Measurements from ENCODE around the gene DDO.

DNA sequence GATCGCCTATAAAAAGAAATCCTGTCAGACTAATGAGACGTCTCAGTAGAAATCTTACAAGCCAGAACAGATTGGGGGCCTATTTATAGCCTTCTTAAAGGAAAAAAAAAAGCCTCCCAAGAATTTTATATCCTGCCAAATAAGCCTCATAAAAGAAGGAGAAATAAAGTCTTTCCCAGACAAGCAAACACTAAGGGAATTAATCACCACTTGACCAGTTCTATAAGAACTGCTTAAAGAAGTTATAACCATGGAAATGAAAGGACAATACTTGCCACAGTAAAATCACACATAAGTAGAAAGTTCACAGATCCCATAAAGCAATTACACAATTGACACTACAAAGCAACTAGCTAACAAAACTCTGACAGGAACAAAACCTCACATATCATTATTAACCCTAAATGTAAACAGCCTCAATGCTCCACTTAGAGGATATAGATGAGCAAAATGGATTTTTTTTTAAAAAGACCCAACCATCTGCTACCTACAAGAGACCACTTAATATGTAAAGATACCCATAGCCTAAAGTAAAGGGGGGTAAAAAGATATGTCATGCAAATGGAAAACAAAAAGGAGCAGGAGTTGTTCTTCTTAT, 47.6 kb upstream of the DDO start:
- TF ChIP-seq EZH2 (IDR thresholded peaks at IDR 0.05; ENCODE audit: insufficient read depth, poor library complexity, severe bottlenecking) (no peak), EZH2phosphoT487 (IDR thresholded peaks at IDR 0.05; ENCODE audit: insufficient read depth, low read depth) (no peak)

Data from GM23248 (cell line).